NCI-H1105 treated with DMSO at 0.1 percent for 48 hours (cell line): ENCODE measurements around the gene DNASE1L1.
"Not testable (repeated sequence)": the region's sequence is repeated elsewhere in the genome, so short reads cannot be mapped to it uniquely, and the experiment has no call there.

Source experiments
- DNase-seq: peaks from one replicate; lab custom pipeline; 2025; lab: John Stamatoyannopoulos, UW

The DNASE1L1 gene

DNA sequence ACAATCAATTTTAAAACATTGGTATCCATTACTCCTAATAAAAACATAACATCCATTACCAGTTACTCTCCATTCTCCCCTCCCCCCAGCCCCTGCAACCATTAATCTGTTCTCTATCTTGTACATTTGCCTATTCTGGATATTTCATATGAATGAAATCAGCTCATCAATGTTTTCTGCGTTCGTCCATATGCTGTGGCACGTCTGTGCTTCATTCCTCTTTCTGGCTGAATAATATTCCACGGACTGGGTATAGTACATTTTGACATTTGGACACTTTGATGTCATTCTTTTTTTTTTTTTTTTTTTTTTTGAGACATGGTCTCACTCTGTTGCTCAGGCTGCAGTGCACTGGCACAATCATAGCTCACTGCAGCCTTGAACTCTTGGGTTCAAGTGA is 5.2 kb downstream of the DNASE1L1 start:
- DNase-seq = no peak

DNA sequence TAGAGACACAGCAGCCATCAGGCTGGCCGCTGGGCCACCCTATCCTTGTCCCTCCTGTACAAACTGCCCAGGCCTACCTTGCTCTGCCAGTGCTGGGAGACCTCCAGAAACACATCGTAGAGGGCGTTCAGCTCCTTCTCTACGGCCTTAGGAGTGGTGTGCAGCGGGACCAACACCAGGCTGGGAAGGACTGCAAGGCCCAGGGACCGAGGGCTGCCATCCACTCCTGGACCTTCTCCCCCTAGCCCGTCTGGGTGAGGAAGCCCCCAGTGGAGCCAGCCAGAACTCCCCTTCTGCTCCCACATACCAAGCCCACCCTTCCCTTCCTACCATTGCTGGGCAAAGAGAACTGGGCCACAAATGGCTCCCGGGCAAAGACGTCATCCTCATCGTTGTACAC is 5.9 kb downstream of the DNASE1L1 start:
- no peak for DNase-seq

DNA sequence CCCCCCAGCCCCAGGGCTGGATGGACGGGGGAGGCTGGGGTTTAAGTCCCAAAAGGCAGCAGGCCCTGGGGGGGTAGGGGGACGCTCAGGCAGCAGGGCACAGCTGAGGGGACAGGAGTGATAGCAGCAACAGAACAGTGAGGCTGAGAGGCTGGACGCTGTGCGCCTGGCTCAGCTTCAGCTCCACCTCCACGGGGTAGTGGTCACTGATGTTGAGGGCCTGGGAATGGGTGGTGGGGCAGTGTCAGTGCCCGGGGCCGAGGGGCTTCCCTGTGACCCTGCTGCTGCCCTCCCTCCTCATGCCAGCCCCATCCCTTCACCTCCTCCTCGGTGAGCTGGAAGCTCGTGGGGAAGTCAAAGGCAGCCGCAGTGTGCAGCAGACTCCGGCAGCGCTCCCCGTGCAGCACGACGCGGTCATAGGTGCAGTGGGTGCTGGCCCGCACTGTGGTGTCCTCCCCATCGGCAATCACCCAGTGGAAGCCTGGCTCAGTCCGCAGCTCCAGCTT is 6.4 kb downstream of the DNASE1L1 start:
- DNase-seq = no peak

GRCh38 chrX:154401918-154402621 is 7.0 kb downstream of the DNASE1L1 start:
- DNase-seq = no peak

GRCh38 chrX:154401045-154401799 is 7.8 kb downstream of the DNASE1L1 start:
- DNase-seq = no peak

DNA sequence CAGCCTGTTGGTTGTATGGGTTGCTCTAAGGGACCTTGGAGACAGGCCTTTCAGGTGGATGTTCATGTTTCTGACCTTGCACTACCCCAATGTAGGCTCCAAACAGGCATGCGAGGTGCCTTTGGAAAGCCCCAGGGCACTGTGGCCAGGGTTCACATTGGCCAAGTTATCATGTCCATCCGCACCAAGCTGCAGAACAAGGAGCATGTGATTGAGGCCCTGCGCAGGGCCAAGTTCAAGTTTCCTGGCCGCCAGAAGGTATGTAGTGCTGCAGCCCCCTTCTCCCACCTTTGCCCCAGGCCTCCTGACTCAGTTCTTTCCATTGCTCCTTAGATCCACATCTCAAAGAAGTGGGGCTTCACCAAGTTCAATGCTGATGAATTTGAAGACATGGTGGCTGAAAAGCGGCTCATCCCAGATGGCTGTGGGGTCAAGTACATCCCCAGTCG is 8.7 kb downstream of the DNASE1L1 start:
- DNase-seq = not testable (repeated sequence)

GRCh38 chrX:154399527-154400368 is 9.3 kb downstream of the DNASE1L1 start:
- DNase-seq = no peak

DNA sequence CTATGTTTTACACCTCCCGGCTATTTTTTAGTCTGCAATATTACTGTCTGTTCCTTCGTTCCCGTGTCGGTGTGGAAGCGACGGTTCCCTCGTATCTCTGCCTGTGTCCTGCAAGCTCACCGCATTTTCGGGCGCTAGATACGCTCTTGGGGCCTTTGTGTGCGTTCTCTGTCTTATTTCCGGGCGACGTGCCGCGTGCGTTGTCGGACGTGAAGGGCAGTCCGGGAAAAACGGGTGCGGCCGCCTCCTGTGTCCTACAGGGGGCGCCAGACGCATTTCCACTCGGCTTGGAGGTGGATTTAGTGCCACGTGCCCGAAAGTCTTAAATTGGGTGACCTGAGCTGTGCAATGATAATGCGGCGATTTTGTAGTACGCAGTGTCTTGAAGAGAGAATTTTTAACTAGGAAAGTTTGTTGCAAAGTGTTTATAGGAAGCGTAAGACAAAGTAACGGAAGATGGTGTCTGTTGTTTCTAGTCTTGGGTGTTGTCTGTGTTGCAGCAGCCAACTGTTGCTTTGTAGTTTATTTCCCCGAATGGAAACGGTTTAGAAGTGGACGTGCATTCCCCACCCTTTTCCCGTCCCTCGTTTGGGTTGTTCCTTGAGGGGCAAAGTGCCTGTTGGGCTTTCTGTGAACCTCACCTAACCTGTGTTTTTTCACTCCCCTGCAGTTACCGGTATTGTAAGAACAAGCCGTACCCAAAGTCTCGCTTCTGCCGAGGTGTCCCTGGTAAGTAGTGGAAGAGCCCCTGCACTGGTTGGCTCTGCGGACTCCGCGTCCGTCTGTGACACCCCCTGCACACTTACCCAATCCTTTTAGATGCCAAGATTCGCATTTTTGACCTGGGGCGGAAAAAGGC is 10.2 kb downstream of the DNASE1L1 start:
- DNase-seq = peak; percentile 85

DNA sequence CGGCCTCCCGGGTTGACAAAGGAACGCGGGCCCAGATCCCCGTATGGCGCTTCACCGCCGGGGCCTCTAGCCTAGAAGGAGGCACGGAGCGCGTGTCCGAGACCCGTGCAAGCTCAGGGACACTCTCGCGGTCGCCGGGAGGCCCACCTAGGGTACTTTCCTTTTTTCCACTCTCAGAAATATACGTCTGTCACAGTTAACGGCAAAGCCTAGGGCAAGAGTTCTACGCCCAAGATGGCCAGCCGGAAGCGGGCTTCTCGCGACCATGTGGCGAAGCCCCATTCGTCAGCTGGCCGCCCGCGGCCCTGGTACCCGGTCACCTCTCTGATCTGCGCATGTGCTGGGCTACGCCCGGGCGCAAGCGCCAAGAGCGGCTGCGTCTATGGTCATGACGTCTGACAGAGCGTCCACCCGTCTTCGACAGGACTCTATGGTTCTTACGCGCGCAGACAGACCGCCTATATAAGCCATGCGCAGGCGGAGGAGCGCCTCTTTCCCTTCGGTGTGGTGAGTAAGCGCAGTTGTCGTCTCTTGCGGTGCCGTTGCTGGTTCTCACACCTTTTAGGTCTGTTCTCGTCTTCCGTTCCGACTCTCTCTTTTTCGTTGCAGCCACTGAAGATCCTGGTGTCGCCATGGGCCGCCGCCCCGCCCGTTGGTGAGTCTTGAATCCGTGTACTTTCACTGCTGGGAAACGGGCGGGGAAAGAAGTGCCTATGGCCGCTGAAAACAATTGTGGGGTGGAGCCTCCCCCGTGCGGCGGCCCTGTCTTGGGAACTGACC is 11.0 kb downstream of the DNASE1L1 start, which contains the start of gene RPL10:
Gene RPL10, plus strand, starts transcription at position 490 of the 780 bp plus-strand sequence. Its CDS starts 143 bp downstream, at position 633.
- peak; percentile 99 for DNase-seq

DNA sequence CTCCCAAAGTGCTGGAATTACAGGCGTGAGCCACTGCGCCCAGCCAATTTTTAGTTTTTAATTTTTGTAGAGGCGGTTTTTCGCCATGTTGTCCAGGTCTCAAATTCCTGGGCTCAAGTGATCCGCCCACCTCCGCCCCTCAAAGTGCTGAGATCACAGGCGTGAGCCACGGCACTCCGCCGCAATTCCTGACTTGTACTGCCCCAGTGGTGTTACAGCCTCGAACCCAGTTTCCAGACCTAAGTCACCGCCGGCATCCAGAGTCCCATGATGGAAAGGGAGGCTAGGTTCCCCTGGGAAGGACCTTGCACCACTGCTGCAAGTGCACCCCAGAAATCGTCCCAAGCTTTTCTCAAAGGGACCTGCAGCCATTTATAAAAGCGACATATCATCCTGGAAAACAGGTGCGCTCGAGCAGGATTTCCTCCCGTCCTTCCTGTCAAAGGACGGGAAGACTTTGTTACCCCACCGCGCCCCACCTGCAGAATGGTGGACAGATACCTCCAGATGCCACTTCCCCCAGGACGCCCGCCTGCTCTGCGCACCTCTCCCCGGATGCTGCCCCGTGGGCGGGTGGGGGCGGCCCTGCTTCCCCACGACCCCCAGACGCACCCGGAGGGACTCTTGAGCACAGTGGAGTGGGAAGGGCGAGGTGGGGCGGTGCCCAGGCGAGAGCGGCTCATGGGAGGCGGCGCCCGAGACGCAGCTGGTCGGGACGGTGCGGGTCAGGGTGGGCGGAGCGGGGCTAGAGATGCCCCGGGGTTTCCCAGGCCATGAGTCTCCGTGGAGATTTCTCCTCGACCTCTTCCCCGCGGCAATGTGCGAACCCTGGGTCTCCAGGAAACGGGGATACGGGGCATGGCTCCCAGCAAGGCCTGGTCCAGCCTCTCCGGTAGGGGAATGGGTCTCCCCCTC is 11.8 kb downstream of the DNASE1L1 start:
- DNase-seq = peak; percentile 58

- DNase-seq = not testable (repeated sequence)
Measured at GRCh38 chrX:154396363-154396762, 12.7 kb downstream of the DNASE1L1 start.

DNA sequence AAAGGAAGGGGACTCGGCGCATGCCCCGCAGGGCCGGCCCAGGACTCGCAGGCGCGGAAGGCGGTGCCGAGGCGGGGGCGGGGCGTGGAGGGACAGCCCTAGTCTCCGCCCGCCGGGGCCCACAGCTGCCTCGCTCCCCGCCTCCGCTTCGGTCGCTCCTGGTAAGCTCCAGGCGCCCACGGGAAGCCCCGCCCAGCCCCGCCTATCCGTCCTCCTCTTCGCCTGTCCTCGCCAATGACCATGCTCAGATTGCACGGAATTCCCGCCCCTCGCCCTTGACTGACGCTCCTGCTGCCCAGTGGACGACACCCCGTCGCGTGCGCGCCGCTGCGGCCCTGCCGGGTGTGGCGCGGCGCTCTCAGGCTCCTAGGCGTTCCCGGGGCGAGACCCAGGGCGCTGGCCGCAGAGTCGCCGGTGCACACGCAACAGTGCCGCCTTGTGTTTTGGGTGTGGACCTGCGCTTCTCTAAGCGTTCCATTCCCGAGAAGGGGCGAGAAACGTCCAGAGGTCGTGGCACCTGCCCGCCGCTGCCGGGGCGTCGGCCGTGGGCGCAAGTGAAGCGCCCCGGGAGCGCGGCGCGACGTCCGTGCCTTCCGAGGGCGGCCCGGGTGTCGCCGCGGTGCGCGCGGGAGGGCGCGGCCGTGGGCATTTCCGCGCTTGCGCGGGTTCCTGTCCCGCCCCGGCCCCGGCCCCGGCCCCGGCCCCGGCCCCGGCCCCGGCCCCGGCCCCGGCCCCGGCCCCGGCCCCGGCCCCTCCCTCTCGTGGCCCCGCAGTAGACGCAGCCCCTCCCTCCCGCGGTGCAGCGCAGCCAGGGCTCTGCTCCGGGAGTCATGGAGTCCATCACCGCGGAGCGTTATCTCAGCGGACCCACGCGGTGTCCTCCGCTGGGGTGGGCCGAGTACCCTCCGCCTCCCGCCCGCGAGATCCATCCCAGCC is 19.0 kb downstream of the DNASE1L1 start:
- not testable (repeated sequence) for DNase-seq

- DNase-seq = not testable (repeated sequence)
Measured at GRCh38 chrX:154388649-154389048, 20.4 kb downstream of the DNASE1L1 start.

DNA sequence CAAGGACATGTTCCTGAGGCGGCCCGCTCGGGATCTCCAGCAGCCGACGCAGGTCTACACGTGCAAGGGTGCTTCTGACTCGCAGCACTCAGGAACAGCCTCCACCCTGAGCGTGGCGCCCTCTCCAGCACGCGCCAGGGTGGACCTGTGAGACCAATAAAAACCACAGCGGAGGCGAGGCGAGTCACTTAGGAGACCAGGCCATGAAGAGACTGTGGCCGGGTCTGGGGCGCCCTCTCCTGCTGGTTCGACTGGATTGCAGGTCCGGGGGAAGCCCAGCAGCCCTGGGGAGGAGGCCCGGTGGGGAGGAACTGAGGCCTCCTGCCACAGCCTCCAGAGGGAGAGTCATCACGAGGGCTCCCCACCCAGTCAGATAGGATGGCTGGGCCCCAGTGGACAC is 21.0 kb downstream of the DNASE1L1 start:
- not testable (repeated sequence) for DNase-seq

GRCh38 chrX:154384284-154384892 is 24.7 kb downstream of the DNASE1L1 start:
- DNase-seq = no peak

GRCh38 chrX:154383359-154384283 is 25.4 kb downstream of the DNASE1L1 start:
- no peak for DNase-seq
